Measurements from ENCODE around the gene AKR1C3. TPM values are rescaled to one million over a fixed set of nuclear protein-coding genes. Genes with fewer than 3 reads are reported as not detected.
"Not testable (repeated sequence)": the region's sequence is repeated elsewhere in the genome, so short reads cannot be mapped to it uniquely, and the experiment has no call there.

The AKR1C3 gene
- polyA plus RNA-seq, 1 experiment: 10.7 TPM

DNA sequence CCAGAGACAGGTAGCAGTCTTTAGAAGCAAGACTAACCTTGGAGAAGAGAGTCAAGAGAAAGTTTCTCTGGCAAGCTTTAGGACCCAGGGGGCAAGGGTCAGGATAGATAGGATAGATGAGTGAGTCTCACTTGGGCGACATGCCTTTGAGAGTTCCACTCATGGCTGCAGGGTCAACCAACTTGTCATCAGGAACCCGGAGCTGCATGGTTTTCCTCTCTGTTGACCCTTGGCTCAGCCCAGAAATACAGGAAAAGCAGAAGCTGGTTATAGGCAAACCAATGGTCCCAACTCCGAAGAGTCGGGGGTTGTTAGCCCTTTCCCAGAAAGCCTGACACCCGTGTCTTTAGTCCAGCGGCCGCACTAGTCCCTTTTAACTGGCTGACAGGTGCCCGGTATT lies 34.9 kb upstream of the AKR1C3 start:
- DNase-seq (ENCODE audit: low read depth, low spot score); H3K27me3 ChIP-seq (ENCODE audit: control insufficient read depth, insufficient read depth, low read length); CTCF ChIA-PET; H3K27ac ChIP-seq (ENCODE audit: low read depth, low read length); POLR2A ChIA-PET; H3K9me3 ChIP-seq (ENCODE audit: control insufficient read depth, insufficient read depth, low read length); H3K4me3 ChIP-seq (ENCODE audit: low read depth, low read length): not testable (repeated sequence)

DNA sequence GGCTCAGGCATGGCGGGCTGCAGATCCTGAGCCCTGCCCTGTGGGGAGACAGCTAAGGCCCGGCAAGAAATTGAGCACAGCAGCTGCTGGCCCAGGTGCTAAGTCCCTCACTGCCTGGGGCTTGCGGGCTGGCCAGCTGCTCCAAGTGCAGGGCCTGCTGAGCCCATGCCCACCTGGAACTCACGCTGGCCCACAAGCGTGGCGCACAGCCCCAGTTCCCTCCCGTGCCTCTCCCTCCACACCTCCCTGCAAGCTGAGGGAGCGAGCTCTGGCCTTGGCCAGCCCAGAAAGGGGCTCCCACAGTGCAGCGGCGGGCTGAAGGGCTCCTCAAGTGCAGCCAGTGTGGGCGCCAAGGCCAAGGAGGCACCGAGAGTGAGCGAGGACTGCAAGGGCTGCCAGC lies 33.4 kb upstream of the AKR1C3 start:
- POLR2A ChIA-PET; CTCF ChIA-PET; H3K27ac ChIP-seq (ENCODE audit: low read depth, low read length); H3K27me3 ChIP-seq (ENCODE audit: control insufficient read depth, insufficient read depth, low read length); H3K4me3 ChIP-seq (ENCODE audit: low read depth, low read length); H3K9me3 ChIP-seq (ENCODE audit: control insufficient read depth, insufficient read depth, low read length); DNase-seq (ENCODE audit: low read depth, low spot score): not testable (repeated sequence)

DNA sequence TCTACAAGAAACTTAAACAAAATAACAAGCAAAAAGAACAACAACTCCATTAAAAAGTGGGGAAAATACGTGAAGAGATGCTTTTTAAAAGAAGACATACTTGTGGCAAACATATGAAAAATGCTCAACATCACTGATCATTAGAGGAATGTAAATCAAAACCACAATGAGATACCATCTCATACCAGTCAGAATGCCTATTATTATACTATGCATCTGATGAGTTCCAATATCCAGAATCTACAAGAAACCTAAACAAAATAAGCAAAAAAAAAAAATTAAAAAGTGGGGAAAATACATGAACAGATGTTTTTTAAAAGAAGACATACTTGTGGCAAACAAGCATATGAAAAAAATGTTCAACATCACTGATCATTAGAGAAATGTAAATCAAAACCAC lies 29.6 kb upstream of the AKR1C3 start:
- H3K4me3 ChIP-seq (ENCODE audit: low read depth, low read length): no peak overlapping the region
- POLR2A ChIA-PET: no interaction called here
- no peak for DNase-seq (ENCODE audit: low read depth, low spot score)
- no peaks in the 10 kb centered on the region; the same call in 1 of the 2 replicates for H3K9me3 ChIP-seq (ENCODE audit: control insufficient read depth, insufficient read depth, low read length)
- no peak overlapping the region for H3K27ac ChIP-seq (ENCODE audit: low read depth, low read length)
- CTCF ChIA-PET: no interaction called here
- peaks cover 3% of the 10 kb centered on the region for H3K27me3 ChIP-seq (ENCODE audit: control insufficient read depth, insufficient read depth, low read length)
- TF ChIP-seq, protein P1, sequence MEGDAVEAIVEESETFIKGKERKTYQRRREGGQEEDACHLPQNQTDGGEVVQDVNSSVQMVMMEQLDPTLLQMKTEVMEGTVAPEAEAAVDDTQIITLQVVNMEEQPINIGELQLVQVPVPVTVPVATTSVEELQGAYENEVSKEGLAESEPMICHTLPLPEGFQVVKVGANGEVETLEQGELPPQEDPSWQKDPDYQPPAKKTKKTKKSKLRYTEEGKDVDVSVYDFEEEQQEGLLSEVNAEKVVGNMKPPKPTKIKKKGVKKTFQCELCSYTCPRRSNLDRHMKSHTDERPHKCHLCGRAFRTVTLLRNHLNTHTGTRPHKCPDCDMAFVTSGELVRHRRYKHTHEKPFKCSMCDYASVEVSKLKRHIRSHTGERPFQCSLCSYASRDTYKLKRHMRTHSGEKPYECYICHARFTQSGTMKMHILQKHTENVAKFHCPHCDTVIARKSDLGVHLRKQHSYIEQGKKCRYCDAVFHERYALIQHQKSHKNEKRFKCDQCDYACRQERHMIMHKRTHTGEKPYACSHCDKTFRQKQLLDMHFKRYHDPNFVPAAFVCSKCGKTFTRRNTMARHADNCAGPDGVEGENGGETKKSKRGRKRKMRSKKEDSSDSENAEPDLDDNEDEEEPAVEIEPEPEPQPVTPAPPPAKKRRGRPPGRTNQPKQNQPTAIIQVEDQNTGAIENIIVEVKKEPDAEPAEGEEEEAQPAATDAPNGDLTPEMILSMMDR (IDR thresholded peaks at IDR 0.05; ENCODE audit: low read depth, low read length): no peak

DNA sequence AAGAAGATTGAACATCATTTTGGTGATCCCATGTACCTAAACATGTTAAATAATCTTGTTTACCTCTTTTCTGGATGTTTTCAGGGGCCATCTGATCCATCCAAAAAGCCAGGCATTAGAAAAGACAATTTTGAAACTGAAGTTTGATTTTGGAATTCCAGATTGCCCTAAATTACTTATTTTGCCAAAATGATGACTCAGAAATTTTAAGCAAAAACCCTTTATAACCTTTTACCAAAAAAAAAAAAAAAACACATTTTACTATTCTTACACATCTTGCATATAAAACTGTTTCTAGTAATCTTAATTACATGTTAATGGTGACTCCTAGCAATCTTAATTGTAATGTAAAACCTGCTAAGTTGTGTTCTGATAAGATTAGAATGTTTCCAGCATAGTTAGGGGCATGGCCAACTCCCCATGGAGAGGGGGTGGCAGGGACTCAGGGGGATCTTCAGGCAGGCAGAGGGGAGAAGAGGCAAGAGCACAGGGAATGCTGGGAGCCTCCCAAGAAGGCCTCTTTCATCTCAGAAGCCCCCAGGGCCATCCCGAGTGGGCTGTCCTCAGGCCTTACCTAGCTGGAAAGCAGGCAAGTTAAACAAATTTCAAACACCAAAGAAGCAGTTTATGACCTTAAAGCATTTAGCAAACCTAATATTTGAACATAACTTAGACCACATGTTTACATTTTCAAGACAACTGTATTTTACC lies 25.8 kb upstream of the AKR1C3 start:
- TF ChIP-seq, protein P1 (IDR thresholded peaks at IDR 0.05; ENCODE audit: low read depth, low read length): no peak
- ChIA-PET CTCF (interaction anchor here (1.4 kb wide), 1 partner anchor 218 kb away, joined by 4 read pairs; no protein-coding TSS in a partner anchor), POLR2A (no interaction called here)
- H3K4me3 ChIP-seq (ENCODE audit: low read depth, low read length): no peak overlapping the region
- no peaks in the 10 kb centered on the region for H3K27me3 ChIP-seq (ENCODE audit: control insufficient read depth, insufficient read depth, low read length)
- DNase-seq (ENCODE audit: low read depth, low spot score): no peak
- H3K9me3 ChIP-seq (ENCODE audit: control insufficient read depth, insufficient read depth, low read length): no peaks in the 10 kb centered on the region
- H3K27ac ChIP-seq (ENCODE audit: low read depth, low read length): no peak overlapping the region

DNA sequence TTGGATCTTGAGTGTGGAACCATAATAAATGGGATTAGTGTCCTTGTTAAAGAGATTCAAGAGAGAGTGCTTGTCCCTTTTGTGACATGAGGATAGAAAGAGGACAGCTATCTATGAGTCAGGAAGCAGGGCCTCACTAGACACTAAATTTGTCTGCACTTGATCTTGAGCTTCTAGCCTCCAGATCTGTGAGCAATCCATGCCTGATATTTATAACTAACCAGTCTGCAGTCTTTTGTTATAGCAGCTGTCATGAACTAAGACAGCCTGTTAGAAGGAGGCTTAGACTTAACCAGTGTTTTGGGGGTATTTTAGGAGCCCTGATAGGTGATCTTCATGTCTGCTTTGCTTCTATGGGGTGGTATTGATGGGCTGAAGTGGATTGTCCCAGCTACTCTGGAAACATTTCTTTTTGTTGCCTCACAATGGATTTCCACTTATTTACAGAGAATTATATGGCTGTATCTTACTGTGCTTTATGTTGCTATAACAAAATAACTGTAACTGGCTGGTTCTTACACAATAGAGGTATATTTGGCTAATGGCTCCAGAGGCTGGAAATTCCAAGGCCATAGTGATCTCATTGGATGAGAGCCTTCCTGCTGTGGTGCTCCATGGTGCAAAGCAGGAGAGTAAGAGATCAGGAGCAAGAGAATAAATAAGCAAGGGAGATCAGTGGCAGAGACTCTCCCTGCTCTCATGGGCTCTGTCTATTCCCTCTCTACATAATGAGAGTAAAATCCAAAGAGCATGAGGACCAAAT lies 23.4 kb upstream of the AKR1C3 start:
- TF ChIP-seq, protein P1 (IDR thresholded peaks at IDR 0.05; ENCODE audit: low read depth, low read length): no peak
- DNase-seq (ENCODE audit: low read depth, low spot score): no peak
- H3K9me3 ChIP-seq (ENCODE audit: control insufficient read depth, insufficient read depth, low read length): no peaks in the 10 kb centered on the region
- ChIA-PET CTCF (interaction anchor here (0.9 kb wide), 1 partner anchor 255 kb away, joined by 3 read pairs; no protein-coding TSS in a partner anchor), POLR2A (no interaction called here)
- peak overlapping the region; percentile 80 for H3K27ac ChIP-seq (ENCODE audit: low read depth, low read length)
- H3K27me3 ChIP-seq (ENCODE audit: control insufficient read depth, insufficient read depth, low read length): no peaks in the 10 kb centered on the region
- H3K4me3 ChIP-seq (ENCODE audit: low read depth, low read length): no peak overlapping the region

Measured in AG04450 (cell line).